Heart right ventricle (tissue), 16 donors: ENCODE data around the gene AKNA. TPM values are rescaled to one million over a fixed set of nuclear protein-coding genes. Genes with fewer than 3 reads are reported as not detected.
"Not testable (repeated sequence)": the region's sequence is repeated elsewhere in the genome, so short reads cannot be mapped to it uniquely, and the experiment has no call there.

ENCODE experiments used
- ATAC-seq, 8 donors: fragments of 200-7000 bp; cut with Tn5 transposase; one replicate each; pipeline ENCODE4 v1.9.1; 2020; ENCODE audit warnings: mild to moderate bottlenecking in 8 of 8, moderate library complexity in 8 of 8, moderate number of reproducible peaks in 1 of 8
- DNase-seq, 2 donors: peaks; one replicate each; pipeline ENCODE4 v3.0.0-alpha.2; 2020
- H3K27ac ChIP-seq, 10 donors: fragments of 200-600 bp; sonication (generic) in 2 of 10; one replicate each; pipeline versions ENCODE4 v1.5.0 to v1.8.0; 2020 to 2022; ENCODE audit warnings: mild to moderate bottlenecking in 3 of 10
- H3K27me3 ChIP-seq, 7 donors: fragments of 200-600 bp; one replicate each; pipeline ENCODE4 v1.8.0; 2021 to 2022; ENCODE audit warnings: mild to moderate bottlenecking in 2 of 7
- H3K36me3 ChIP-seq, 9 donors: fragments of 200-600 bp; sonication (generic) in 1 of 9; one replicate each; pipeline versions ENCODE4 v1.5.0 to v1.8.0; 2020 to 2022; ENCODE audit warnings: mild to moderate bottlenecking in 2 of 9
- H3K4me1 ChIP-seq, 9 donors: fragments of 200-600 bp; sonication (generic) in 1 of 9; one replicate each; pipeline versions ENCODE4 v1.5.0 to v1.8.0; 2020 to 2022; ENCODE audit warnings: mild to moderate bottlenecking in 4 of 9
- H3K4me3 ChIP-seq, 10 donors: fragments of 200-600 bp; sonication (generic) in 2 of 10; one replicate each; pipeline versions ENCODE4 v1.5.0 to v1.8.0; 2020 to 2022; ENCODE audit warnings: mild to moderate bottlenecking in 7 of 10, moderate library complexity in 2 of 10
- H3K9me3 ChIP-seq, 11 donors: fragments of 200-600 bp in 10 of 11; sonication (generic) in 2 of 11; one replicate each; pipeline versions ENCODE4 v1.5.0 to v1.8.0; 2013 to 2022; ENCODE audit warnings: mild to moderate bottlenecking in 2 of 11, control low read depth in 1 of 11, moderate library complexity in 1 of 11
- WGBS, 2 donors: extraction: QIAGEN DNeasy Blood & Tissue Kit; methylation state at CpG; one replicate each; pipeline ENCODE4 v1.1.7; 2013; ENCODE audit warnings: inconsistent platforms in 1 of 2; 5-methylcytosine and 5-hydroxymethylcytosine counted together
- intact Hi-C, 10 donors: fragments of 100-400 bp; cut with DNase I; formaldehyde crosslinking; loops; one replicate each; pipeline versions ENCODE4 v1.11.1 to v1.14.2; 2022
- polyA plus RNA-seq, 2 donors: library from polyadenylated mRNA; stranded (reverse); fragments of 200-250 nt; gene quantifications; one replicate each; pipeline ENCODE4 v1.2.3, GENCODE V29; 2013
- total RNA-seq, 10 donors: library from RNA; stranded (reverse); fragmentation: NEBNext Ultra II Directional in 3 of 10; extraction: Animal tissue kit (Norgen Biotek cat#: 25700) in 3 of 10; gene quantifications; one replicate each; pipeline versions ENCODE4 v1.2.1 to v1.2.4, GENCODE V29; 2021 to 2023
- TF ChIP-seq, protein P1 (sequence below), 9 donors: fragments of 200-600 bp; sonication (generic) in 2 of 9; IDR thresholded peaks; one replicate each; pipeline versions ENCODE4 v1.5.0 to v1.8.0; 2021 to 2022; ENCODE audit warnings: antibody characterized with exemption in 9 of 9, mild to moderate bottlenecking in 5 of 9, moderate library complexity in 1 of 9
- donor health status: Arrhythmogenic right ventricular cardiomyopathy.
- donor health status: ischemic (EF 13 %, LVEDD 7.1; RV severe dilation, severe dysfunction).
- donor health status: healthy with polysubstance abuse.
- donor health status: DM: no; HTN: yes; CAD: no.
- donor health status: DM: no; HTN: no; CAD: no.
- donor health status: ischemic (EF 25% LVEDD 6.9; RV normal size, moderate dysfunction).
- donor health status: ischemic (EF 25% LVEDD 5.7; RV mildly dilated, moderate dysfunction).
- donor health status: healthy.
- donor health status: DM: yes; HTN: yes; CAD: no.
- donor health status: Ischemic cardiomyopathy.
- donor health status: ischemic (EF 35%, LVEDD 5.7; RV mildly dilated, moderate dysfunction).
- donor health status: nonischemic (EF 11% LVEDD 7.7; RV severe dilation, severe dysfunction).
- donor health status: DM: yes; HTN: yes; CAD: no.
- donor health status: PGD.
- donor health status: ischemic (EF 29% LVEDD 5.4; RV normal size, mild dysfunction).
- donor health status: nonischemic (EF 23%, LVEDD 6.1; RV moderate dilation, normal function).

The AKNA gene
- total and polyA plus RNA-seq, 12 donors = 2.7 to 20.5 (median 4.6) TPM

DNA sequence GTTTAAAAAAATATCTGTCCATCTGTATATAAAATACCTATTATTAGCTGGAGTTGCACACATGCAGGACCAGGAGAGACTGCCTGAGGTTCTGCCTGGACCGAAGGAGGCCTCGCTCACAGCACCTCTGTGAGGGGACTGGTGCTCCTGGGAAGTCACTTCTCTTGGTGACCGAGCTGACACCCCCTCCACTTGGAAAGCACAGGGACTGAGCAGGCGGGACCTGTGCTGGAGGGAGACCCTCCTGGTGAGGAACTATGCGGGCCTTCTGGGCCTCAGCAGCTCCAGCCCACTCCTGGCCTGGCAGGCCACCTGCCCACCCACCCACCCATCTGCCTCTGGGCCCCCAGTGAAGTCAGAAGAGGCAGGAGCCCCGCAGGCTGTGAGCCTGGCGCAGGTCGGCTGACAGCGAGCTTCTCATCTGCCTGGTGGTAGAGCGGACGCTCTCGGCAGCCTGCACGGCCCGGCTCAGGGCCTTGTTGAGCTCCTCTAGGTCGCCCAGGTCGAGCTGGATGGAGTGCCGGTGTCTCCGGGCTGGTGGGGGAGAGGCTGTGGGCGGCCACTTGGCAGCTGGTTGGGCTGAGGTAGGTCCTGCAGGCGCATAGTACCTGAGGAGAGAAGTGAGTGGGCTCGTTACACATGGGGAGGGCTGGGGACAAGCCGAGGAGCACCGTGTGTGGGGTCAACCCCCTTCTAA, 50.9 kb downstream of the AKNA start:
- Histone ChIP-seq H3K4me1 (peaks cover 0 to 9% (median 0%) of the 10 kb centered on the region in 9 donors), H3K9me3 (no peaks in the 10 kb centered on the region), H3K36me3 (peaks cover 0 to 73% (median 9%) of the 10 kb centered on the region in 9 donors), H3K4me3 (no peak overlapping the region), H3K27me3 (no peaks in the 10 kb centered on the region), H3K27ac (no peak overlapping the region)
- intact Hi-C loops = loop anchor here in 1 of 10 donors (5.0 kb wide), 1 partner anchor 50 kb away; the partner anchor contains the start of gene AKNA
- 93 to 94% methylated on average over 22 to 23 of the region's 23 CpGs for WGBS, 2 donors
- no peak for ATAC-seq
- TF ChIP-seq, protein P1, sequence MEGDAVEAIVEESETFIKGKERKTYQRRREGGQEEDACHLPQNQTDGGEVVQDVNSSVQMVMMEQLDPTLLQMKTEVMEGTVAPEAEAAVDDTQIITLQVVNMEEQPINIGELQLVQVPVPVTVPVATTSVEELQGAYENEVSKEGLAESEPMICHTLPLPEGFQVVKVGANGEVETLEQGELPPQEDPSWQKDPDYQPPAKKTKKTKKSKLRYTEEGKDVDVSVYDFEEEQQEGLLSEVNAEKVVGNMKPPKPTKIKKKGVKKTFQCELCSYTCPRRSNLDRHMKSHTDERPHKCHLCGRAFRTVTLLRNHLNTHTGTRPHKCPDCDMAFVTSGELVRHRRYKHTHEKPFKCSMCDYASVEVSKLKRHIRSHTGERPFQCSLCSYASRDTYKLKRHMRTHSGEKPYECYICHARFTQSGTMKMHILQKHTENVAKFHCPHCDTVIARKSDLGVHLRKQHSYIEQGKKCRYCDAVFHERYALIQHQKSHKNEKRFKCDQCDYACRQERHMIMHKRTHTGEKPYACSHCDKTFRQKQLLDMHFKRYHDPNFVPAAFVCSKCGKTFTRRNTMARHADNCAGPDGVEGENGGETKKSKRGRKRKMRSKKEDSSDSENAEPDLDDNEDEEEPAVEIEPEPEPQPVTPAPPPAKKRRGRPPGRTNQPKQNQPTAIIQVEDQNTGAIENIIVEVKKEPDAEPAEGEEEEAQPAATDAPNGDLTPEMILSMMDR (IDR thresholded peaks at IDR 0.05) = no peak
- DNase-seq = no peak

- ATAC-seq (no peak), DNase-seq (no peak)
- TF ChIP-seq, protein P1 (IDR thresholded peaks at IDR 0.05) = no peak
- intact Hi-C loops = loop anchor here in 1 of 10 donors (5.0 kb wide), 1 partner anchor 51 kb away; the partner anchor contains the start of gene AKNA
- Histone ChIP-seq H3K27me3 (no peaks in the 10 kb centered on the region), H3K4me3 (no peak overlapping the region), H3K4me1 (peaks cover 0 to 9% (median 0%) of the 10 kb centered on the region in 9 donors), H3K36me3 (peaks cover 0 to 67% (median 9%) of the 10 kb centered on the region in 9 donors), H3K9me3 (no peaks in the 10 kb centered on the region), H3K27ac (no peak overlapping the region)
- WGBS, 2 donors = 78 to 84% methylated on average over 10 of the region's 10 CpGs
These were observed 51.6 kb downstream of the AKNA start for GRCh38 chr9:114336157-114336556.

- H3K27me3 ChIP-seq = no peaks in the 10 kb centered on the region
- H3K4me3 ChIP-seq = no peak overlapping the region
- ATAC-seq = no peak
- intact Hi-C loops = loop anchor here in 1 of 10 donors (5.0 kb wide), 1 partner anchor 52 kb away; the partner anchor contains the start of gene AKNA
- no peak overlapping the region for H3K27ac ChIP-seq
- peaks cover 0 to 7% (median 0%) of the 10 kb centered on the region in 9 donors for H3K4me1 ChIP-seq
- no peak for DNase-seq
- H3K36me3 ChIP-seq = peaks cover 0 to 62% (median 9%) of the 10 kb centered on the region in 9 donors
- WGBS, 2 donors = 83 to 87% methylated on average over 2 of the region's 2 CpGs
- TF ChIP-seq, protein P1 (IDR thresholded peaks at IDR 0.05) = no peak
- no peaks in the 10 kb centered on the region for H3K9me3 ChIP-seq
These were observed 52.0 kb downstream of the AKNA start for GRCh38 chr9:114335745-114336144.

- Histone ChIP-seq H3K36me3 (peaks cover 0 to 50% (median 4%) of the 10 kb centered on the region in 9 donors), H3K27me3 (no peaks in the 10 kb centered on the region), H3K27ac (no peak overlapping the region), H3K9me3 (no peaks in the 10 kb centered on the region), H3K4me1 (no peaks in the 10 kb centered on the region), H3K4me3 (no peak overlapping the region)
- intact Hi-C loops = no loop called here
- DNase-seq (no peak), ATAC-seq (no peak)
- WGBS, 2 donors = 92 to 93% methylated on average over 9 of the region's 9 CpGs
- TF ChIP-seq, protein P1 (IDR thresholded peaks at IDR 0.05) = no peak
These were observed 53.3 kb downstream of the AKNA start for GRCh38 chr9:114334490-114334889.

DNA sequence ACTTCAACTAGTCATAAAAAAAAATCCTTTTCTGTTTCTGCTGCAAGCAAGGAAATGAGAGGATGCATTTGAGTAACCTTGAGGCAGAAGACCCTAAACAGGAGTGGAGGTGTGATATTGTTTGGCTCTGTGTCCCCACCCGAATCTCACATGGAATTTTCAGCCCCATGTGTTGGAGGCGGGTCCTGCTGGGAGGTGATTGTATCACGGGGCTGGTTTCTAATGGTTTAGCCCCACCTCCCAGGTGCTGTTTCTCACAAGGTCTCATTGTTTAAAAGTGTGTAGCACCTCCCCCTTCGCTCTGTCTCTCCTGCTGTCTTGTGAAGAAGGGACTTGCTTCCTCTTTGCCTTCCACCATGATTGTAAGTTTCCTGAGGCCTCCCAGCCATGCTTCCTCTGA, 54.1 kb downstream of the AKNA start:
- 84 to 92% methylated on average over 2 to 3 of the region's 4 CpGs for WGBS, 2 donors
- H3K4me1 ChIP-seq, intact Hi-C loops, H3K27ac ChIP-seq, DNase-seq, H3K4me3 ChIP-seq, H3K9me3 ChIP-seq, ATAC-seq, H3K27me3 ChIP-seq: not testable (repeated sequence)
- peaks cover 0 to 42% (median 0%) of the 10 kb centered on the region in 9 donors for H3K36me3 ChIP-seq

DNA sequence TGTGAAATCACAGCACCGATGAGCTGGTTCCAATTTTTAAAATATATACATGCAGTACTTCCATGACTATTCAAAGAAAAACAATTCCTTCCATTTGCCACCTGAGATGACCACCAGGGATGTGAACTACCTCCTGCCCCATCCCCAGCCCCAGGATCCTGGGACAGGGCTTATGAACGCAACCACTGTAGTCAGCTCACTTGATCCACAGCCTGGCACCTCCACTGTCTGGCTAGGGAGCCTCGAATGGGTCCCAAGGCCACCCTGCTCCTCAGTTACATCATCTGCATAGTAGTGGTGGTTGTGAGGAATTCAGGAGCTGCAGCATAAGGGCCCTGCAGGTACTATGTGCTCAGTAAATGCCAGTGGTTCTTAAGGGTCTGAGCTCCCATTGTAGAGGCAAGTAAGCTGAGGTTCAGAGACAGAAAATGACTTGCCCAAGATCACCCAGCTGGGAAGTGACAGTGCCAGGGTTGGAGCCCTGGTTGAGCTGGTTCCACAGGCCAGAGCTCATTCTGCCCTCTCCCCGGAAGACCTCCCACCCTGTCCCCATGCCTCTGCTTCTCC, 55.2 kb downstream of the AKNA start:
- intact Hi-C loops, ATAC-seq, H3K27ac ChIP-seq, H3K9me3 ChIP-seq, H3K4me1 ChIP-seq, DNase-seq, H3K27me3 ChIP-seq, H3K4me3 ChIP-seq: not testable (repeated sequence)
- WGBS, 2 donors = 85% methylated on average over 4 of the region's 4 CpGs
- peaks cover 0 to 31% (median 0%) of the 10 kb centered on the region in 9 donors for H3K36me3 ChIP-seq
